MCF 10A (cell line): ENCODE data around the gene ZNF662. TPM values are rescaled to one million over a fixed set of nuclear protein-coding genes. Genes with fewer than 3 reads are reported as not detected.

Experiments used
- BruUV-seq: library from RNA; stranded (reverse); fragments of 400-500 nt; replicated peaks from 2 replicates; lab custom pipeline; 2021; lab: Mats Ljungman, UMichigan
- CTCF ChIA-PET: fragments of 300-600 bp; sonication (Branson Sonifier 250); formaldehyde crosslinking; extraction: SDS; loops from one replicate; lab custom pipeline; 2021; ENCODE audit warnings: antibody characterized with exemption, inconsistent platforms; lab: Yijun Ruan, JAX
- POLR2A ChIA-PET: fragments of 300-600, 350-650 bp; sonication (Branson Sonifier 250); formaldehyde crosslinking; extraction: SDS; loops from one replicate; lab custom pipeline; 2020; ENCODE audit warnings: antibody characterized with exemption, inconsistent platforms; lab: Yijun Ruan, JAX
- DNase-seq: peaks from one replicate; pipeline ENCODE4 v3.0.0-alpha.2; 2018; ENCODE audit not compliant: unreplicated experiment
- H3K27ac Mint-ChIP-seq: one replicate; pipeline ENCODE4 v1.8.0; 2022; ENCODE audit warnings: mild to moderate bottlenecking, low read depth, mixed read lengths; ENCODE audit not compliant: unreplicated experiment
- H3K27me3 Mint-ChIP-seq: one replicate; pipeline ENCODE4 v1.8.0; 2022; ENCODE audit warnings: mixed read lengths; ENCODE audit not compliant: insufficient read depth, unreplicated experiment
- H3K36me3 Mint-ChIP-seq: one replicate; pipeline ENCODE4 v1.8.0; 2022; ENCODE audit warnings: mild to moderate bottlenecking, moderate library complexity, mixed read lengths; ENCODE audit not compliant: insufficient read depth, unreplicated experiment
- H3K4me1 Mint-ChIP-seq: one replicate; pipeline ENCODE4 v1.8.0; 2022; ENCODE audit warnings: mixed read lengths; ENCODE audit not compliant: insufficient read depth, unreplicated experiment
- H3K4me3 Mint-ChIP-seq: one replicate; pipeline ENCODE4 v1.8.0; 2022; ENCODE audit warnings: mild to moderate bottlenecking, moderate library complexity, mixed read lengths; ENCODE audit not compliant: unreplicated experiment
- H3K9me3 Mint-ChIP-seq: one replicate; pipeline ENCODE4 v1.8.0; 2022; ENCODE audit warnings: mixed read lengths; ENCODE audit not compliant: unreplicated experiment
- intact Hi-C: fragments of 100-400 bp; cut with micrococcal nuclease; formaldehyde crosslinking; loops from 2 replicates; pipeline ENCODE4 v1.14.1; 2022
- total RNA-seq: library from RNA; stranded (reverse); gene quantifications from 2 replicates; pipeline ENCODE4 v1.2.3, GENCODE V29; 2022
- TF ChIP-seq, protein P1 (sequence below): fragments of 200-600 bp; IDR thresholded peaks from one replicate; pipeline ENCODE4 v1.8.0; 2022; ENCODE audit warnings: antibody characterized with exemption, mild to moderate bottlenecking; ENCODE audit not compliant: unreplicated experiment

The ZNF662 gene
- total RNA-seq, 1 experiment from 2014 or later: not detected

DNA sequence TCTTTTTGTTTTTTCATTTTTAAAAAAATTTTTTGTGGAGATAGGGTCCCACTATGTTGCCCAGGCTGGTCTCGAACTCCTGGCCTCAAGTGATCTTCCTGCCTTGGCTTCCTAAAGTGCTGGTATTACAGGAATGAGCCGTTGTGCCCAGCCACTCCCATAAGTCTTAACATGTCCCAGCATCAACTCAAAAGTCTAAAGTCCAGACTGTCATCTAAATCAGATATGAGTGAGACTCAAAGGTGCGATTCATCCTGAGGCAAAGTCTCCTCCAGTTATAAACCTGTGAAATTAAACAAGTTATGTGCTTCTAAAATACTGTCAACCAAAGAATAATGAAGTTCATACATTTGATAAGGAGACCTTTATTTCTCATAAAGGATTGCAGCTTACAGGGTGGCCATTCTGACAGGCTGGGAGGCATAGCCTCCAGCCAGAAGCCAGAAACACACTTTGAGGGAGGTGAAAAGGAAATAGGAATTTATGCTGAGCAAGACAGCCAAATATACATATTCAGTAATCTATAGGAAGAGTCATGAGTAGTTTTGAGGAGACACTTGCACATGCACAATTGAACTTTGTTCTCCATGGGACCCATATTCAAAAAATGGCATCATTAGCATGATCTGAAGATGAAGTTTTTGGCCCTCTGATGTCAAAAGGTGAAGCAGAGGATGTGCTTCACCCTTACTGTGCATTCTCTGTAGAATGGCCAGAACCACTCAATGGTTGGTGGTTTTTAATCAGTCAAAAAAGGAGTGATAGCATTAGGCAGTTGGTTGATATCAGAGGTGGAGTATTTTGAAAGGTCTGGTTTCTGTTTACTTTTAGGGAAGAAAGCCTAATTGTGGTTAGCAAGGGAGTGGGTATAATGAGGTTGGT lies 11.0 kb upstream of the ZNF662 start:
- DNase-seq: no peak
- intact Hi-C loops: no loop called here
- H3K4me1 Mint-ChIP-seq: no peaks in the 10 kb centered on the region
- POLR2A ChIA-PET: no interaction called here
- no peak overlapping the region for H3K27ac Mint-ChIP-seq
- CTCF ChIA-PET: interaction anchor here (0.6 kb wide), 1 partner anchor 21 kb away, joined by 3 read pairs; no protein-coding TSS in a partner anchor
- H3K9me3 Mint-ChIP-seq: no peaks in the 10 kb centered on the region
- no peak overlapping the region for H3K4me3 Mint-ChIP-seq
- no TSS peak for BruUV-seq
- no peaks in the 10 kb centered on the region for H3K36me3 Mint-ChIP-seq
- TF ChIP-seq, protein P1, sequence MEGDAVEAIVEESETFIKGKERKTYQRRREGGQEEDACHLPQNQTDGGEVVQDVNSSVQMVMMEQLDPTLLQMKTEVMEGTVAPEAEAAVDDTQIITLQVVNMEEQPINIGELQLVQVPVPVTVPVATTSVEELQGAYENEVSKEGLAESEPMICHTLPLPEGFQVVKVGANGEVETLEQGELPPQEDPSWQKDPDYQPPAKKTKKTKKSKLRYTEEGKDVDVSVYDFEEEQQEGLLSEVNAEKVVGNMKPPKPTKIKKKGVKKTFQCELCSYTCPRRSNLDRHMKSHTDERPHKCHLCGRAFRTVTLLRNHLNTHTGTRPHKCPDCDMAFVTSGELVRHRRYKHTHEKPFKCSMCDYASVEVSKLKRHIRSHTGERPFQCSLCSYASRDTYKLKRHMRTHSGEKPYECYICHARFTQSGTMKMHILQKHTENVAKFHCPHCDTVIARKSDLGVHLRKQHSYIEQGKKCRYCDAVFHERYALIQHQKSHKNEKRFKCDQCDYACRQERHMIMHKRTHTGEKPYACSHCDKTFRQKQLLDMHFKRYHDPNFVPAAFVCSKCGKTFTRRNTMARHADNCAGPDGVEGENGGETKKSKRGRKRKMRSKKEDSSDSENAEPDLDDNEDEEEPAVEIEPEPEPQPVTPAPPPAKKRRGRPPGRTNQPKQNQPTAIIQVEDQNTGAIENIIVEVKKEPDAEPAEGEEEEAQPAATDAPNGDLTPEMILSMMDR: no peak
- H3K27me3 Mint-ChIP-seq: peaks cover 20% of the 10 kb centered on the region

DNA sequence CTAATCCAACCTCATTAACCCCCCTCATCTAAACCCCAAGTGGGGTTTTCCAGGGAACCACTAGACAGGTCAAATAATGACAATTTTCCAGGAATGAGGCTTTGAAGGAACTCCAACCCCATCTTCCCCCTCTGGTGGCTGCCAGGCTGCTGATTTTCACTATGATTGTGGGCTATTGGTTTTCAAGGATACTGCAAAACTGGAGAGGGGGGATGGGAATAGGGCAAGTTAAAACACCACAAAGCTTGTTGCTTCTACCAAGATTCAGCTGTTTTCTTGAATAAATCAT lies 10.4 kb upstream of the ZNF662 start:
- H3K9me3 Mint-ChIP-seq: peaks cover 3% of the 10 kb centered on the region
- H3K4me3 Mint-ChIP-seq: no peak overlapping the region
- TF ChIP-seq, protein P1: no peak
- H3K27me3 Mint-ChIP-seq: peaks cover 20% of the 10 kb centered on the region
- intact Hi-C loops: no loop called here
- H3K4me1 Mint-ChIP-seq: peaks cover 2% of the 10 kb centered on the region
- no peaks in the 10 kb centered on the region for H3K36me3 Mint-ChIP-seq
- BruUV-seq: no TSS peak
- H3K27ac Mint-ChIP-seq: no peak overlapping the region
- CTCF ChIA-PET: no interaction called here
- DNase-seq: no peak
- POLR2A ChIA-PET: no interaction called here

DNA sequence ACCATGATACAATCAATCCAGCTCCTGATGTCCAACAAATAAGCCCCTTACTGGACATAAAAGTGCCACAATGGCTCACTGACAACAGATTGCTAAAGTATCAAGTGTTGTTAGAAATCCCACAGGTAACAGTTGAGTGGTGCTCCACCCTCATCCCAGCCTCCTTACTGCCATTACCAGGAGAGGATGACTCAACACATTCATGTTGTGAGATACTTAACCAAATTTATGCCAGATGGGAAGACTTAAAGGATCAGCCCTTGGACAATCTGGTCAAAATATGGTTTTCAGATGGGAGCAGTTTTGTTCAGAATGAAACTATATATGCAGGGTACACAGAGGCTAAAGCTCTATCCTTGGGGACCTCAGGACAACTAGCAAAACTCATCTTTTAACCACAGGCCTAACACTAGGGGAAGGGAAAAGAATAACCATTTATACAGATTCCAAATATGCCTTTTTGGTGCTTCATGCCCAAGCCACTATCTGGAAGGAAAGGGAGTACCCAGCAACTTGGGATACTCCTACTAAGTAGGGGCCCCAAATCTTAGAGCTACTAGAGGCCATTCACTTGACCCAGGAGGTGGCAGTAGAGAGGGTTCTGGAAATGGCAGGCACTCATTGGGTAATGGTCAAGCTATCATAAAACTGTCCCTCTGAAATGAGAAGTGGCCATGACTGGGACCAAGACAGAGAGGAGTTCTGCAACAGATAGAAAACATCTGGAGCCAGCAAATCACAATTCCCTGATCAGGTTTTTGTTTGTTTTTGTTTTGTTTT lies 6.9 kb upstream of the ZNF662 start:
- Mint-ChIP-seq H3K27me3 (peaks cover 19% of the 10 kb centered on the region), H3K4me3 (no peak overlapping the region), H3K27ac (no peak overlapping the region), H3K36me3 (no peaks in the 10 kb centered on the region), H3K9me3 (peaks cover 7% of the 10 kb centered on the region), H3K4me1 (peaks cover 9% of the 10 kb centered on the region)
- TF ChIP-seq, protein P1: no peak
- no TSS peak for BruUV-seq
- no peak for DNase-seq
- CTCF ChIA-PET: no interaction called here
- intact Hi-C loops: no loop called here
- POLR2A ChIA-PET: no interaction called here
